ENCODE results near the gene FRS2. TPM values are rescaled to one million over a fixed set of nuclear protein-coding genes. Genes with fewer than 3 reads are reported as not detected.
A peak's percentile ranks its signal among the peaks of the same experiment; 100 is the strongest.

Gene FRS2, protein sequence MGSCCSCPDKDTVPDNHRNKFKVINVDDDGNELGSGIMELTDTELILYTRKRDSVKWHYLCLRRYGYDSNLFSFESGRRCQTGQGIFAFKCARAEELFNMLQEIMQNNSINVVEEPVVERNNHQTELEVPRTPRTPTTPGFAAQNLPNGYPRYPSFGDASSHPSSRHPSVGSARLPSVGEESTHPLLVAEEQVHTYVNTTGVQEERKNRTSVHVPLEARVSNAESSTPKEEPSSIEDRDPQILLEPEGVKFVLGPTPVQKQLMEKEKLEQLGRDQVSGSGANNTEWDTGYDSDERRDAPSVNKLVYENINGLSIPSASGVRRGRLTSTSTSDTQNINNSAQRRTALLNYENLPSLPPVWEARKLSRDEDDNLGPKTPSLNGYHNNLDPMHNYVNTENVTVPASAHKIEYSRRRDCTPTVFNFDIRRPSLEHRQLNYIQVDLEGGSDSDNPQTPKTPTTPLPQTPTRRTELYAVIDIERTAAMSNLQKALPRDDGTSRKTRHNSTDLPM
- total RNA-seq, result 13.1 and 13.7 TPM in 2 replicates

DNA sequence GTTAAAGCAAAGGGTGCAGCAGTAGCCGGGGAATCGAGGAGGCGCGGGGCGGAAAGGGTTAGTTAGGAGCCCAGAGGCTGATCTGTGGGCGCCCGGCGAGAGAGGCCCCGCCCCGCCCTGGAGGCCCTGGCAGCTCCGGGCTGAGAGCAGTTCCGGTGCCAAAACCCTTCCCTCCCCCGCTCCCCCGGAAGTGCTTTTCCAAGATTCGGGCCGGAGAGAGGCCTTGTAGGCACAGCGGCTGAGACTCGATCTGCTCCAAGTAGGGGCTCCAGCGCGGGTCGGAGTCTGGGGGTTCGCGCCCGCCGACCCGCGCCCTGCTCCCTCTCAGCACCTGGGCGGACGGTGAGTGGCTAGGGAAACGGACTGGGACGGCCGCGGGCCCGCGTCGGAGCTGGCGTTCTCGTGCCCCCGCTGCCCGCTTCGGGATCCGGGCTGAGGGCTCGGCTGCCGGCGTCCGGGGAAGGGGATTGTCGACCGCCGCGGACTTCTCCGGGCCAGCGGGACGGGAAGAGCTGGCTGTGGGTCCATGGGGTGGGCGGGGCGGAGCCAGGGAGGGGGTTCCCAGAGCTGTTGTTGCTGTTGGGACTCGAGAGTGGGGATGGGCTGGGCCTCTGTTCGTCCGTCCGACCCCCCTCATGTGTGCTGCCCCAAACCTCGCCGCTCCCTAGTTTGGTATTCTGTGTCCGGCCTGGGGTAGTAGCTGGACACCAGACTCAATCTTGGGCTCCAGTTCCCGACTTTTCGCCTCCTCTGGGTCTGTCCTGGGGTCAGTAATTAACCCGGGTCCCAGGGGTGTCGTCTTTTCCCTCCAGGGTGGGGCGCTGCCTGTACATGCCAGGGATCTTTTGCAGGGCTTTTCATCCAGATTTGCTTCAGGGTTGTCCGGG is at the start of gene FRS2:
FRS2 (plus strand) TSS at position 200 of the 887 bp plus-strand sequence. CDS start 98,643 bp downstream, outside the sequence.
- no peaks in the 10 kb centered on the region for H3K27me3 Mint-ChIP-seq (ENCODE audit: insufficient read depth)
- no peaks in the 10 kb centered on the region for H3K9me3 Mint-ChIP-seq
- peak within 1 kb of the TSS; percentile 98 for H3K4me3 Mint-ChIP-seq
- intact Hi-C loops (cut with micrococcal nuclease), result loop anchor here (1.0 to 5.0 kb wide), 8 partner anchors 64 to 897 kb away; partner anchors contain the start of genes CCT2, KCNMB4 and RAB3IP
- peak; percentile 79 for DNase-seq (ENCODE audit: low spot score)
- H3K27ac Mint-ChIP-seq, result peak within 1 kb of the TSS; percentile 97
- peaks cover 11% of the 10 kb centered on the region for H3K36me3 Mint-ChIP-seq (ENCODE audit: low read depth)
- peaks cover 50% of the 10 kb centered on the region for H3K4me1 Mint-ChIP-seq (ENCODE audit: low read depth)

- Mint-ChIP-seq H3K27ac (no peak overlapping the region), H3K9me3 (no peaks in the 10 kb centered on the region), H3K27me3 (ENCODE audit: insufficient read depth) (no peaks in the 10 kb centered on the region), H3K4me3 (no peak overlapping the region), H3K4me1 (ENCODE audit: low read depth) (no peaks in the 10 kb centered on the region), H3K36me3 (ENCODE audit: low read depth) (no peaks in the 10 kb centered on the region)
- intact Hi-C loops (cut with micrococcal nuclease), result no loop called here
- DNase-seq (ENCODE audit: low spot score), result no peak
Observed at GRCh38 chr12:69421548-69421947, 48.6 kb upstream of the FRS2 start.

- Mint-ChIP-seq H3K4me3 (no peak overlapping the region), H3K4me1 (ENCODE audit: low read depth) (no peaks in the 10 kb centered on the region), H3K9me3 (no peaks in the 10 kb centered on the region), H3K27ac (no peak overlapping the region), H3K36me3 (ENCODE audit: low read depth) (no peaks in the 10 kb centered on the region), H3K27me3 (ENCODE audit: insufficient read depth) (peaks cover 2% of the 10 kb centered on the region)
- intact Hi-C loops (cut with micrococcal nuclease), result no loop called here
- no peak for DNase-seq (ENCODE audit: low spot score)
Observed at GRCh38 chr12:69423037-69423905, 46.9 kb upstream of the FRS2 start.

DNA sequence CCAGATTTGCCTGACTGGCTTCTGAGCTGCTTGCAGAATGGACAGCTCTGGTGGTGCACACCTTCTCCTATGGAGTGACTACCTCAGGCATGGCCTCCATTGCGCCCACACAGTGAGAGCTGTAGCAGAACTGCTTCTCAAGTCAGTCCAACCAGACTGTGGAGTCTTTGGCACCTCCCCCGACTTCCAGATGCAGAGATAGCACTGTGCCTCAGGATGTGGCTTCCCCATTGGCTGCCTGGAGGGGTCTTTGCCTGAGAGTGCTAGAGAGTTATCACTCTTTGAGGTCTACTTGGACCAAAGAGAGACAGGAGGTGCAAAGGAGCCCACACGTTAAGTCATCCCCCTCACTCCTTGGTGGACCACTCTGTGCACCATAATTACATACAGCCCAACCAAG is 44.8 kb upstream of the FRS2 start:
- H3K4me3 Mint-ChIP-seq, result no peak overlapping the region
- no peaks in the 10 kb centered on the region for H3K36me3 Mint-ChIP-seq (ENCODE audit: low read depth)
- H3K9me3 Mint-ChIP-seq, result no peaks in the 10 kb centered on the region
- H3K27ac Mint-ChIP-seq, result no peak overlapping the region
- peaks cover 2% of the 10 kb centered on the region for H3K27me3 Mint-ChIP-seq (ENCODE audit: insufficient read depth)
- intact Hi-C loops (cut with micrococcal nuclease), result no loop called here
- no peaks in the 10 kb centered on the region for H3K4me1 Mint-ChIP-seq (ENCODE audit: low read depth)
- DNase-seq (ENCODE audit: low spot score), result no peak

DNA sequence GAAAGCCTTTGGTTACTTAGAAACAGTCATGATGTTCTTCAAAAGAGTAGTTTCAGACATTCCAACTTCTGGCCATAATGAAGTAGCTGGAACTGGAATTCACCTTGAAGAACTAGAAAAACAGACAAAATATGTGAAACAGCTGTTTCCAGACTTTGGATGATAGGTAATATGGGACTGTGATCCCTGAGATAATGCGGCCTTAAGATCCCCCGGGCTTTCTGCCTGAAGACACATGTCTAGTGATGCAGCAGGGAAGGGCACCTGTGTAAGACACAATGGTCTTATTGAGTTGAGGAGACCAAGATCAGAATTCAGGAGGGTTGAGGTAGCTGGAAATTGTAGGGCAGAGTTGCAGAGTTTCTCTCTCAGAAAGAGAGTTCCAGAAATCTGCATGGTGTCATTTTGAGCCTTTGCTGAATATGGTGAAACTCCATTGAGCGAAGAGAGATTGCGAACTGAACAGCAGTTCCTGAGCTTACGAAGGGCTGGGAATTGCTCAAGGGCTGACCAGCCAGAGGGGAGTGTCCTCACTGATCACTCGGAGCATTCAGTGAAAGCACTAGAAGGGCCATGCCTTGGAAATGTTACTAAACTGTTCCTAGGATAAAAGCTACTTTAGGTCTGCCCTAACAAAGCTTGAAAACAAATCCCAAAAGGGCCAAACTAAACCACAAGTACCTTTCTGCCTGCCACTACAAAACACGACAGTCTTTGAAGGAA is 41.7 kb upstream of the FRS2 start:
- H3K27me3 Mint-ChIP-seq (ENCODE audit: insufficient read depth), result peaks cover 2% of the 10 kb centered on the region
- H3K27ac Mint-ChIP-seq, result no peak overlapping the region
- no peaks in the 10 kb centered on the region for H3K4me1 Mint-ChIP-seq (ENCODE audit: low read depth)
- no peaks in the 10 kb centered on the region for H3K9me3 Mint-ChIP-seq
- H3K4me3 Mint-ChIP-seq, result no peak overlapping the region
- DNase-seq (ENCODE audit: low spot score), result no peak
- intact Hi-C loops (cut with micrococcal nuclease), result no loop called here
- H3K36me3 Mint-ChIP-seq (ENCODE audit: low read depth), result no peaks in the 10 kb centered on the region

DNA sequence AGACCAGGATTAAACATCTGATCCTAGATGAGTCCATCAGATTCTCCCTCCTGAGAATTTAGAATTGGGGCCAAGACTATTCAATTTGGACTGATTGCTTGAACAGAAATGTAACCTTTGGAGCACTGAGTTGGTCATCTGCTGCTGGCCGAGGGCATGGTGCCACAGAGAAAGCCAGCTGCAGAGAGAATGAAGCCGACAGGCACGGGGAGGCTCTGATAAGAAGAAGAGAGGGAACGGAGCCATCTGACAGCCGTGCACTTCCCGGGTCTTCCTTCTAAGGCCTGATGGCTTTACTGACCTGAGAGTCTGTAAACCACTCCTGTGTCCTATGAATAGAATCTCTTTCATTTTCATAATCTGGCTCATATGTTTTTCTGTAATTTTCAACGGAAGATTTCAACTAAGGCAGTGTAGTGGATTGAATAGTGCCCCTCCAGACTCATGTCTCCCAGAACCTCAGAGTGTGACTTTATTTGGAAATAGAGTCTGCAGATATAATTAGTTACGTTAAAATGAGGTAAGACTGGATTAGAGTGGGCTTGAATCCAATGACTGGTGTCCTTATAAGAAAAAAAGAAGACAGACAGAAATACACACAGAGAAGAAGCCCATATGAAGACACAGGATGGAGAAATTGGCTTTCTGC is 39.1 kb upstream of the FRS2 start:
- no peaks in the 10 kb centered on the region for H3K4me1 Mint-ChIP-seq (ENCODE audit: low read depth)

GRCh38 chr12:69431591-69432222 is 38.5 kb upstream of the FRS2 start:
- Mint-ChIP-seq H3K4me1 (ENCODE audit: low read depth) (no peaks in the 10 kb centered on the region), H3K4me3 (no peak overlapping the region), H3K27ac (no peak overlapping the region), H3K27me3 (ENCODE audit: insufficient read depth) (peaks cover 6% of the 10 kb centered on the region), H3K36me3 (ENCODE audit: low read depth) (no peaks in the 10 kb centered on the region), H3K9me3 (no peaks in the 10 kb centered on the region)
- intact Hi-C loops (cut with micrococcal nuclease), result no loop called here
- DNase-seq (ENCODE audit: low spot score), result no peak

More for the DNA sequence above, 39.1 kb upstream of the FRS2 start:
- no peak overlapping the region for H3K4me3 Mint-ChIP-seq
- H3K27ac Mint-ChIP-seq, result no peak overlapping the region
- intact Hi-C loops (cut with micrococcal nuclease), result no loop called here
- H3K36me3 Mint-ChIP-seq (ENCODE audit: low read depth), result no peaks in the 10 kb centered on the region
- DNase-seq (ENCODE audit: low spot score), result no peak
- H3K27me3 Mint-ChIP-seq (ENCODE audit: insufficient read depth), result peaks cover 6% of the 10 kb centered on the region
- no peaks in the 10 kb centered on the region for H3K9me3 Mint-ChIP-seq

DNA sequence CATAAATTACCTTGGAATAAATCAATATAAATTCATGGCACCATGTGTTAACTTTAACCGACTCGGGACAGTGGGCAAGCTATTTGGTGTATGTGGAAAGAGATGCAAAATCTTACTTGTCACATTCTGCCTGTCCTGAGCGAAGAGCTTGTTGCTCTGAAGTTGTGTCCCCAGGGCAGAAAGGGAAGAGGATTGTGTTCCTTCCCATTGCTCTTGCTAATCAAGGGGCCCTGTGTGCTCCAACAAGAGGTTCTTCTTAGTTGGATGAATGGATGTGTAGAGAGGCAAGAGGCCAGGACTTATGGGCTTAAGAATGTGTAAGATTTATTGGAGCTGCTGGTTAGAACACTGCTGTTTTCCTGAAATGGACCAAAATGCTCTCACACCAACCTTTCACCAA is 36.5 kb upstream of the FRS2 start:
- H3K4me3 Mint-ChIP-seq, result no peak overlapping the region
- no peaks in the 10 kb centered on the region for H3K9me3 Mint-ChIP-seq
- H3K4me1 Mint-ChIP-seq (ENCODE audit: low read depth), result no peaks in the 10 kb centered on the region
- H3K36me3 Mint-ChIP-seq (ENCODE audit: low read depth), result no peaks in the 10 kb centered on the region
- no peak overlapping the region for H3K27ac Mint-ChIP-seq
- H3K27me3 Mint-ChIP-seq (ENCODE audit: insufficient read depth), result peaks cover 4% of the 10 kb centered on the region
- intact Hi-C loops (cut with micrococcal nuclease), result no loop called here
- no peak for DNase-seq (ENCODE audit: low spot score)

GRCh38 chr12:69435644-69436043 is 34.5 kb upstream of the FRS2 start:
- intact Hi-C loops (cut with micrococcal nuclease), result no loop called here
- peaks cover 8% of the 10 kb centered on the region for H3K27me3 Mint-ChIP-seq (ENCODE audit: insufficient read depth)

GRCh38 chr12:69437073-69437472 is 33.1 kb upstream of the FRS2 start:
- Mint-ChIP-seq H3K36me3 (ENCODE audit: low read depth) (no peaks in the 10 kb centered on the region), H3K27me3 (ENCODE audit: insufficient read depth) (peaks cover 8% of the 10 kb centered on the region), H3K27ac (no peak overlapping the region)

More at GRCh38 chr12:69435644-69436043, 34.5 kb upstream of the FRS2 start:
- no peak overlapping the region for H3K27ac Mint-ChIP-seq
- H3K4me3 Mint-ChIP-seq, result no peak overlapping the region
- no peaks in the 10 kb centered on the region for H3K36me3 Mint-ChIP-seq (ENCODE audit: low read depth)
- DNase-seq (ENCODE audit: low spot score), result no peak
- no peaks in the 10 kb centered on the region for H3K9me3 Mint-ChIP-seq
- no peaks in the 10 kb centered on the region for H3K4me1 Mint-ChIP-seq (ENCODE audit: low read depth)

DNA sequence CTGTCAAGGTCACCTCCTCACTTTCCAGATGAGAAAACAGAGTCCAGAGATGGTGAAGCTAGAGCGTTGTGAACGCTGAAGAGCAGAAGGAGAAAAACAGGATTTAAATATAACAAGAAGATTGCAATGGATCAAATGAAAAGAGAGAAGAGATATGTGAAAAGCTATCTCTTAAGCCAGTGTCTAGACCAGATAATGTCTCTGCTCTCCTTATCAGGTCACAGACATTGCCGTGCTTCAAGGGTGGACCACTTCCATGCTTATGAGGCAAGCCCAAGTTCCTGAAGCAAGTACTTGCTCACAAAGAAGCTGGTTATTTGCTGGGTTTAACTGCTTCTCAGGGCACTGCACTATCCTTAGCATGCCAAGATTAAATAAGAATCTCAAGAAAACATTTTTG is 31.6 kb upstream of the FRS2 start:
- no peak for DNase-seq (ENCODE audit: low spot score)
- Mint-ChIP-seq H3K27ac (no peak overlapping the region), H3K9me3 (no peaks in the 10 kb centered on the region), H3K36me3 (ENCODE audit: low read depth) (no peaks in the 10 kb centered on the region), H3K27me3 (ENCODE audit: insufficient read depth) (peaks cover 8% of the 10 kb centered on the region), H3K4me3 (no peak overlapping the region), H3K4me1 (ENCODE audit: low read depth) (no peaks in the 10 kb centered on the region)
- intact Hi-C loops (cut with micrococcal nuclease), result no loop called here

More at GRCh38 chr12:69437073-69437472, 33.1 kb upstream of the FRS2 start:
- no peaks in the 10 kb centered on the region for H3K4me1 Mint-ChIP-seq (ENCODE audit: low read depth)
- intact Hi-C loops (cut with micrococcal nuclease), result no loop called here
- no peak for DNase-seq (ENCODE audit: low spot score)
- no peak overlapping the region for H3K4me3 Mint-ChIP-seq
- no peaks in the 10 kb centered on the region for H3K9me3 Mint-ChIP-seq
